NCI-H446 (cell line): ENCODE measurements around the gene LY9.

Experiments used
- DNase-seq, 2 experiments: peaks; one replicate each; lab custom pipeline; 2025; lab: John Stamatoyannopoulos, UW

The LY9 gene

DNA sequence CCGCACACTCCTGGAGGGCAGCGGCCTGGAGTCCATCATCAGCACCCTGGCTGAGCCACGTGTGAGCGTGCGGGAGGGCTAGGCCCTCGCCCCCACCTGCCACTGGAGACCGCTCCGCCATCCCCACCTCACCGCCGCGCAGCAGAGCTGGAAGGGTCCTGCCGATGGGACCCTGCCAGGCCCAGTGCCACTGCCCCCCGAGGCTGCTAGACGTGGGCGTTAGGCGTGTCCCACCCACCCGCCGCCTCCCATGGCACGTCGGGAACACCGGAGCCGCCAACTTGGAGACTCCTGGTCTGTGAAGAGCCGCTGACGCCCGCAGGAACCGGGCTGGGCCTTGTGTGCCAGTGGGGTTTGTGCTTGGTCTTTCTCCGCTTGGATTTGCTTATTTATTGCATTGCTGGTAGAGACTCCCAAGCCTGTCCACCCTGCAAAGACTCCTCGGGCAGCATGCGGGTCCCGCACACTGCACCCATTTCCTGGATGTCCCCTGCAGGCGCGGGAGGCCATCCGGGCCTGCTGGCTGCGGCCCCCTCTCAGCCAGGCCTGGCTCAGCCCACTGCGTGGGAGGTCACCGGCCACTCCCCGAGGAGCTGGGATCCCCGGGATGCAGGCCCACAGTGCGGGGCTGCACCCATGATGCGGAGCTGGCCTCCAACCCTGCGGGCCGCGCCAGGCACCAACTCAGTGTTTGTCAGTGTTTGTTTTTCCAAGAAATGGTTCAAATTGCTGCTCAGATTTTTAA lies 6.0 kb downstream of the LY9 start:
- no peak for DNase-seq

DNA sequence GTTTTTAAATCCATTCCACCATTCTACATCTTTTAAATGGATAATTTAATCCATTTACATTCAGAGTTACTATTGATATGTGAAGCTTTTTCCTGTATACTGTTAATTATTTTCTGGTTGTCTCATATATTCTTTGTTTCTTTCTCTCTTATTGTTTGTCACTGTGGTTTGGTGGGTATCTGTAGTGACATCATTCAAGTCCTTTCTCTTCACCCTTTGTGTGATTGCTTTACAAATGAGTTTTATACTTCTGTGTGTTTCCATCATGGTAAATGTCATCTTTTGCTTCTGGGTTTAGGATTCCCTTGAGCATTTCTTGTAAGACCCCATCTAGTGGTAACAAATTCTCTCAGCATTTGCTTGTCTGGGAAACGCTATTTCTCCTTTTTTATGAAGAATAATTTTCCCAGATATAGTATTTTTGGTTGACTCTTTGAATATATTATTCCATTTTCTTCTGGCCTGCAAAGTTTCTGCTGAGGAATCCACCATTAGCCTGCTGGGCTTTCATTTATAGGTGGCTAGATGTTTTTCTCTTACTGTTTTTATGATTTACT lies 10.2 kb downstream of the LY9 start:
- no peak for DNase-seq

DNA sequence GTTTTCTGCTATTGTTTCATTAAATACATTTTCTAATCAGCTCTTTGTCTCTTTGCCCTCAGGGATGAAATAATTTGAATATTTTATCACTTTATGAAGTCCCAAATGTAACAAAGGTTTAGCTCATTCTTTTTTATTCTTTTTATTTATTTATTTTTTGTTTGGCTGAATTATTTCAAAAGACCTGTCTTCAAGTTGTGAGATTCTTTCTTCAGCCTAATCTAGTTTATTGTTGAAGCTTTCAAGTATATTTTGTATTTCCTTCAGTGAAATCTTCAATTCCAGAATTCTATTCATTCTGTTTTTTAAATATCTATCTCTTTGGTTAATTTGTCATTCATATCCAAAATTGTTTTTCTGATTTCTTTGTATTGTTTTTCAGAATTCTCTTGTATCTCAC lies 10.8 kb downstream of the LY9 start:
- DNase-seq: no peak

DNA sequence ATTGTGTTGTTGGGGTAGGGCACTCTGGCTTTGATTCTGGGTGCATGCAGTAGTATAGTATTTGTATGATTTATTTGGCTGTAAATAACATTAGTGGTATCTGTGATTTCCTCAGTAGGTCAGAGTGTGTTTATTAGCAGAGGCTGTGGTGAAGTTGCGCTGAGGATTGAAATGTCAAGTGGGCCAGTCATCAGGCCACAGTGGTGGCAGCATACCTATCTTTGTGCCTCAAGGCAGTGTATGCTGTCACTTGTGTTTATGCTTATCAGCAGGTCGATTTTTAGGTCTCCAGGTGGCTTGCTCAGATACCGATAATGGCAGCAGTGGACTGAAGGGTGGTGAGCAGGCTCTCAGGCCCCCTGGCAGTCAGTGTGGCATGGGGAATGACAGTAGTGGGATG lies 11.3 kb downstream of the LY9 start:
- DNase-seq: no peak

DNA sequence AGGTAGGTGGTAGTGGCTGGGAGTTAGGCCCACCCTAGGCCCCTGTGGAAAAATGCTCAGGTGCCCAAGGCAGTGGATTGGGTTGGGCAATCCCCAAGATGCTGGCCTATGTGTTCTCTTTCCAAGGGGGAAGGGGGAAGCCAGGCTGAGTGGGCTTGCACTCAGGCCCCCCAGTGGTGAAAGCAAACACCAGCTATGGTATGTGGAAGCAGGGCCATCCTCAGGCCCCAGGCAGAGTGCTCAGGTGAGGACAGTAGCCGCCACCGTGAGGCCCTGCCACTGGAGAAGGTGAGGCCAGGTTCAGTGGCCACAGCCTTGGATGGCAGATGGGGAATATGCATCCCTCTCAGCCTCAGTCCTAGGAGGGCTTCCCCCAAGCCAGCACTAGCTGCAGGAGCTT lies 11.8 kb downstream of the LY9 start:
- no peak for DNase-seq

DNA sequence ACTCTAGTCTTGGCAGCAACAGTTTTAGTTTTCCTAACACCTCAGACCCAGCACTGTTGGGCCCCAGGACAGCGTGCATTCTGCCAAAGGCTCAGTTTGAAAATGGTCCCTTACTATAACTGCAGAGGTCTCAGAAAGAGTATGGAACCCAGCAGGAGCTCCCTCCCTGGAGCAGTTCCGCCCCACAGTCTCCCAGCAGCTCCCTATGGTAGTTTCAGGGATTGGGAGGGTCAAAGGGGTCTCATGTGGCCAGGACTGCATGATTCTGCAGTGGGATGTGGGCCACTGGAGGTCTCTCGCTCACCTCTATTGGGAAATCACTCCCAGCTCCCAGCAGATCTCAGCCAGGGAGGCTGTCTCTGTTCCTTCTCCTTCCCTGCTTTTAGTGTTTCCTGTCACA lies 12.3 kb downstream of the LY9 start:
- DNase-seq: no peak

DNA sequence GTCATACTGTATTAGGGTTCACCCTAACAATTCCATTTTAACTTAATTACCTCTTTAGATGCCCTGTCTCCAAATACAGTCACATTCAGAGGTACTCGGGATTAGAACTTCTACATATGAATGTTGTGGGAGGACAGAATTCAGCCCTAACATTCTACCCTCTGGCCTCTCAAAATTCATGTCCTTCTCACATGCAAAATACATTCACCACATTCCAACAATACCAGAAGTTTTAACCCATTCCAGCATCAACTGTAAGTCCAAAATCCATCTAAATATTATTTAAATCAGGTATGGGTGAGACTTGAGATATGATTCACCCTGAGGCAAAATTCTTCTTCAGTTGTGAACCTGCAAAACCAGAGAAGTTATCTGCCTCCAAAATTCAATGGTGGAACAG lies 14.5 kb downstream of the LY9 start:
- no peak for DNase-seq

DNA sequence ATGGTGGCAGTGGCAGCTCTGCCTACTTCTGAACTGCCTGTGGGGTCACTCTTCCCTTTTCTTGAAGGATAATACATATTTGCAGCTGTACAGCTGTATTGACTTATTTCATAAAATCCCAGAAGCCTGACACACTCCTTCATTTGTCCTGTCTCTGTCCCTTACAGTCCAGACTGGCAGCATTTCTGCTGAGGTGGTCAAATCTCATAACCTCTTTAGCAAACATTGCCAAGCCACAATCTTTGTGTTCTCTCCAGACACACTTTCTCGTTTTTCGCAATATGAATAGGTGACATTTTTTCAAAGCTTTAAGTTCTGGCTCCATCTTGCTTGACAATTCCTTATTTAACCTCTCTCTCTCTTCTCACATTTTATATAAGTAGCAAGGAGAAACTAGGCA lies 15.2 kb downstream of the LY9 start:
- no peak for DNase-seq

DNA sequence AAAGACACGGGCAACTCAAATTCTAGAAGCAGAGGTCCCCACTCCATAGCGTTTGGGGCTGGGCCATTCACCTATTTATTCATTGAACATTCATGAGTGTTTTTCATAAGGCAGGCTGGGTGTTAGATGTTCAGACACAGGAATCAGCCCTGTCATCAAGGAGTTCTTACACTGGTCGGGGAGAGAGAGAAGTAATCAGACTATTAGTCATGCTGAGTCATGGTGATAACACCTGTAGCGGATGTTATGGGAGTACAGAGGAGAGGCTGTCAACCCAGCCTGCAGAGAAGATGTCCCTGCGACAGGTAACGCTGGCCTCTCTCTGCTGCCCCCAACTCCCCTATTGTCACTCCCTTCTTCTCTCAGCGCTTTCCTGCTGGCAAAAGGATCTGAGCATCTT lies 17.2 kb downstream of the LY9 start:
- no peak for DNase-seq

DNA sequence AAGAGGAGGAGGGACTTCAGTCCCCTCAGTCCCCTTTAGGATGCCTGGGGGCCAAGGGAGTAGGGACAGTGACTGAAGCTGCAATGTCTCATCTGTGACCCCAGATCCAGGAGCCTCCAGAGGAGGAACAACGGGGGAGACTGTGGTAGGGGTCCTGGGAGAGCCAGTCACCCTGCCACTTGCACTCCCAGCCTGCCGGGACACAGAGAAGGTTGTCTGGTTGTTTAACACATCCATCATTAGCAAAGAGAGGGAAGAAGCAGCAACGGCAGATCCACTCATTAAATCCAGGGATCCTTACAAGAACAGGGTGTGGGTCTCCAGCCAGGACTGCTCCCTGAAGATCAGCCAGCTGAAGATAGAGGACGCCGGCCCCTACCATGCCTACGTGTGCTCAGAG lies 18.3 kb downstream of the LY9 start:
- no peak for DNase-seq

DNA sequence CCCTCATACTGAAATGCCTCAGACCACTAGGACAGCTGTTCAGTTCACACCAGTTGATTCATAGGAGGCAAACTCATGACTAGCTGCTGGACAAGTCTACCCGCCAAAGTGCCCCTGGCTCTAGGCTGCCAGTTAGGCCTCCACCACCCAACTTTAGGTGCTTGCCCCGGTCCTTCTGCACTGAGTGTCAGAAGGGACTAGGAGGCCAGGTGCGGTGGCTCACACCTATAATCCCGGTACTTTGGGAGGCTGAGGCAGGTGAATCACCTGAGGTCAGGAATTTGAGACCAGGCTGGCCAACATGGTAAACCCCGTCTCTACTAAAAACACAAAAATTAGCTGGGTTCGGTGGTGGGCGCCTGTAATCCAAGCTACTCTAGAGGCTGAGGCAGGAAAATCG lies 18.9 kb downstream of the LY9 start:
- no peak for DNase-seq

DNA sequence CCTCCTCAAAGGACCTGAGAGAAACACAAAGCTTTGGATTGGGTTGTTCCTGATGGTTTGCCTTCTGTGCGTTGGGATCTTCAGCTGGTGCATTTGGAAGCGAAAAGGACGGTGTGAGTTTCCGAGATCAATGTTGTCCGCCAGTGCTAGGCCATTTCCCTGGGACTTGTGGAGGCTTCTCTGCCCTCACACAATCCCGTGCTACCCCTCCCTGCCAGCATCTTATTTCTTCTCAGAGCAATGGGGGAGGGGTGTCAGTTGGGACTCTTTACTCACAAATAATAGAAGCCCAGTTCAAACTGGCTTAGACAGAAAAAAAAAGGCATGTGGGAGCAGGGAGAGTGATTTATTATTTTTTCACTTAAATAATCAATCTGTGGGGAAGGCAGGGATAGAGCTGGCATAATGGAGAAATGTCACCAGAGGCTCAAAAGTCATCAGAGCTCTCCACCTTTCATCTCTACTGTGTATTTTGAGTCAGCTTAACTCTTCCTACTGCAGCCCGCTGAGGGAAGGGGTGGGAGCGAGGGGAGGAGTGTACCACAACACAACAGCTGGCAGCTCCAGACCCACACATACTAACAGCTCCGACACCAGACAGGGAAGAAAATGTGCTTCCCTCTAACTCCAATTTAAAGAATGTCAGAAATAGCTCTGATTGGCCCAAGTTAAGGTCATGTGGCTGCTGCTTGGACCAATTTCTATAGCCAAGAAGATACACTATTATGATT lies 22.4 kb downstream of the LY9 start:
- no peak for DNase-seq

DNA sequence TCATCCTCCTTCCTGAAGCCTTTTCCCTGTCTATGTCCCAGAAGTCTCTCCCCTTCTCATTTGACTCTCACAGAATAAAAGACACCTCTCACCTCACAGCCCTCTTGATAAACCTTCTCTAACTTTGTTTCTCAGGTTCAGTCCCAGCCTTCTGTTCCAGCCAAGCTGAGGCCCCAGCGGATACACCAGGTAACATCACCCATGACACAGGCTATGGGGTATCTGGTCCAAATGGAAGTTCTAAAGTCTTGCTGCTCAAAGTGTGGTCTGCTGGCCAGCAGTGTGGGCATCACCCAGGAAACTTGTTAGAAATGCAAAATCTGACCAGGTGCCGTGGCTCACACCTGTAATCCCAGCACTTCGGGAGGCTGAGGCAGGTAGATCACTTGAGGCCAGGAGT lies 23.2 kb downstream of the LY9 start:
- no peak for DNase-seq

DNA sequence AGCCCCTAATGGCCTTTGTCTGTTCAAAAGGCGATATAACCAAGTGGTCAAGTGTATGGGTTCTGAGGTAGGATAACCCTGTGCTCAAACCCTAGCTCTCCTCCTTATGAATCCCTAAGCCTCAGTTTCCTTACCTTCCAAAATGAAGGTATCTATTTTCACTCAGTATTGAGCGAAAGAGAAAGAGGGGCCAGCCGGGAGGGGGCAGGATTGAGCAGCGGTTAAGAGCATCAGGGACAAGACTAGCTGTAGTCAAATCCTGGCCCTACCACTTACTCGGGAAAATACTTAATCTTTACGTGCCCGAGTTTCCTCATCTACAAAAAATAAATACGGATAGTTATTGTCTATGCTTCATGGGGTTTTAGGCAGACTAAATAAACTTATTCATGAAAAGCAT lies 25.7 kb downstream of the LY9 start:
- DNase-seq: no peak

DNA sequence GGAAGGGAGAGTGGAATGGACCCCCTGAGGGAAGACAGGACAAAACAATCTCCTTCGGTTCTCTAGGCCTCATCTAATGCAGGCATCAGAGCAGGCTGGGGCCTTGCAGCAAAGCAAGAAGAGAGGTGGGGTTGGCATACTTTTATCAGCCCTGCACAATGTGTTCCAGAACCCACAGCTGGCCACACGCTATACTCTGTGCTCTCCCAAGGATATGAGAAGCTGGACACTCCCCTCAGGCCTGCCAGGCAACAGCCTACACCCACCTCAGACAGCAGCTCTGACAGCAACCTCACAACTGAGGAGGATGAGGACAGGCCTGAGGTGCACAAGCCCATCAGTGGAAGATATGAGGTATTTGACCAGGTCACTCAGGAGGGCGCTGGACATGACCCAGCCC lies 27.3 kb downstream of the LY9 start:
- DNase-seq: no peak

DNA sequence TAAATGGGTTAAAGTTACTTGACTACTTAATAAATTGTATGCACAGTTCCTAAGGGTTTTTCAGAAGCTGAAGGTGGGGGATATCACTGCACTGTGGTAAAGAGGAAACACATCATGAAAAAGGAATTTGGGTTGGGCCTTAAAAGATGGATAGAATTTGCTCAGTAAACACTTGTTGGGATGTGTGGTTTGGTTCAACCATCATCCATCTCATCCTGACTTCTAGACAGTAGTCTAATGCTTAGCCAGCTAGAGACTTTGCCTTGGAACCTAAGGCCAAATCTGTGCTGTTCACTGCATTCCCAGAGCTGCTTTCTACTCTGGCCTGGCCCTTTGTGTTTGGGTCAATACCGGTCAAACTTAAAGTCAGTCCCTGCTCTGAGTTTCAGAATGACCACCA lies 30.6 kb downstream of the LY9 start:
- no peak for DNase-seq

DNA sequence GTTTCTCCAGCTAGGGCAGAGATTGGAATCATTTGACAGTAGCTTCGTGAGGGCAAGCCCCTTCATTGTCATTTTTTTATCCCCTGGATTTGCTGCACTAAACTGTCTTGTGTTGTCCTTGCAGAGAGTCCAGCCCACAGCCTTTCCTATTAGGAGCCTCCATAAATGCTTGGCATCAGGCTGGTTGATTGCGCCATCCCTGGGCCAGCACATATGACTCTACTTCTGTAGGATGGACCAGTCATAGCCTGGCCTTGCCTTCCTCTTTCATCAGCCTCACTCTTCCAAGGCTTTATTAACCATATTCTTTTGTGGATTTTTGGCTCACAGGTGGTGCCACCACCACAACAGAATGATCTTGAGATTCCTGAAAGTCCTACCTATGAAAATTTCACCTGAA lies 31.4 kb downstream of the LY9 start:
- DNase-seq: no peak

DNA sequence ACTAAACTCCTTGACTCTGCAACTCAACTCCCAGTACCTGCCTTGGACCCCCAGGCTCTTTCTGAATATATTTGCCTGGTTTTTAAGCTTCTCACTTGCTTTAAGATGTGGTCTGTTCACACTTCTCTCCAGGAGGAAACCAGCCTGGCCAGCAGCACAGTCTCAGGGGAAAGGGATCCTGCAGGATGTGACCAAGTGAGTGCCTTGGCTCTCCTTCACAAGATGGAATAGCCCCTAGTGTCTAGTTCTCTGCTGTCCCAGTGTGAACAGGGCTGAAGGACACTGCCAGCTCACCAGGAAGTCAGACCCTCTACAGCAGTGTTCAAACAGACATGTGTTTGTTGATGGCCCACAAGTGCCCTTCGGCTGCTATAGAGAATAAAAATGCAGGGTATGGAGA lies 33.8 kb downstream of the LY9 start:
- no peak for DNase-seq

DNA sequence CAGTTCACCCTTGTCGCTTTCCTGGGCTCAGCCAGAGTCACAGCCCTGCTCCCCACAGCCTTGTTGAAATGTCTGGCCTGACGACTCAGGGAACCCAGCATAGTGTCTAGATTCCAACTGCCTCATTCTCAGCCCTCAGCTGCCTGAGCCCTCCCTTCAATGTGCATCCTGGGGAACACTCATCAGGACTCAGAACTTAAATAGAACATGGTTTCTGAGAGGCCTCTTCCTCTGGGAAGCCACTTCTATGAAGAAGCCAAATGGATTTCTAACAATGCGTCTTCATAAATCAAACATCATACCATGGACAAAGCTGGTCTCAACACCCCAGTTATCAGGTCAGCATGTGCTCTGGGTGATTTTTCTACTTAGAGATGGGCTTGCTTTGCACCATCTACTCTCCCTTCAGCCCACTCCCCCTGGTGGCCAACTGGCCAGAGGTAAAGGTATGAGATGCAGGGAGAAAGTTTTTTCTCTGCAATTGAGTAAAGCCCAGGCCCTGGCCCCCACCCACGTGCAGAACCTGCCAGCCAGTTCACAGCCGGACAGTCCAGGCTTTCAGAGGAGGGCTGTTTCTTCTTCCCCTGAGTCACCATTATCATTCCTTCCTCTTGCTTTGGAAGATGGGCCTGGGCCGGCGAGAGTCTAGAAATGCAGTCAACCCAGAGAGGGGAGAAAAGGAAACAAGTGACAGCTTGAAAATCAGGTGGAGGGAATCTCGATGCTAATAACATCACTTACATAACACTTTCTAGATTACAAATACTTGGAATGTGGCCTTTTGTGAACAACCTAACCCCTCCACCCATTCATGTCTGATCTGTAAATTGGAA lies 34.6 kb downstream of the LY9 start:
- DNase-seq: peak in 1 of 2 experiments; percentile 10

DNA sequence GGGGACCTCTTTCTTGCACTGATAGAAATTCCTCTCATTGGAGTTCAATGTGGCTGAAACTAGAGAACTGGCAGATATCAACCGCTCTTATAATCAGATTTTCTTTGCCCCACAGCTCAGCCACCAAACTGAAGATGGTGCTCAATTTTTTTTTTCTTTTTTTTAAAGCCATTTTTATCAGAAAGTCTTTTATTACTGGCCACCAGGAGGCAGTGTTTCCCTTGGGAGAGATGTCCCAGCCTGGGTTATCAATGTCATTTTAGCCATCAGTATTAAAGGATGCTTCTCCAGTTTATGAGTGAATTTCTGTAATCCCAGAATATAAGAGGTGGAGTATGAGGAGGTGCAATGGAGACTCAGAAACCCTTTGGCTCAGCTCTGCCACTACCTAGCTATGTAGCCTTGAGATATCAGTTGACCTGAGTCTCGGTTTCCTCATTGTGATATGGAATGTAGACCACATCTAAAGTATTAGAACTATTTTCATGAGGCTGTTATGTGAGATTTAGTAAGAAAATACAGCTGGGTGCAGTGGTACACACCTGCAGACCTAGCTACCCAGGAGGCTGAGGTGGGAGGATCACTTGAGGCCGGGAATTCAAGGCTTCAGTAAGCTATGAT lies 39.1 kb downstream of the LY9 start:
- peak; percentile 32 to 49 for DNase-seq

DNA sequence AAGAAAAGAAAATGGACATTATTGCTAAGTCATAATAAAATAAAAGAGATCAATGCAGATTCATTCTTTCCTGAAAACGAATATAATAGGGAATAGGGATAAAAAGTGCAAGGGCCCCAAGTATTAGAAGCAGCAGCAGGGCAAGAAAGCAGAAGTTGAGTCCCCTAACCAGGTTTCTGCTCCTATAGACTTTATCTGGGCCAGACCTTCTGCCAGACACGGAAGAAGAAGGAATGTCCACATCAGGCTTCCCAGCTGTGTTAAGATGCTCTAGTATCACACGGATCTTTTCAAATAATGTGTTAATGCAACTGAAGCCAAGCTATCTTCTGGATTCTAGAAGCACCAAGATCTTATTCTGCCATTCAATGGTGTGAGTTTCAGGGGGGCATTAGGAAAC lies 39.8 kb downstream of the LY9 start:
- no peak for DNase-seq

DNA sequence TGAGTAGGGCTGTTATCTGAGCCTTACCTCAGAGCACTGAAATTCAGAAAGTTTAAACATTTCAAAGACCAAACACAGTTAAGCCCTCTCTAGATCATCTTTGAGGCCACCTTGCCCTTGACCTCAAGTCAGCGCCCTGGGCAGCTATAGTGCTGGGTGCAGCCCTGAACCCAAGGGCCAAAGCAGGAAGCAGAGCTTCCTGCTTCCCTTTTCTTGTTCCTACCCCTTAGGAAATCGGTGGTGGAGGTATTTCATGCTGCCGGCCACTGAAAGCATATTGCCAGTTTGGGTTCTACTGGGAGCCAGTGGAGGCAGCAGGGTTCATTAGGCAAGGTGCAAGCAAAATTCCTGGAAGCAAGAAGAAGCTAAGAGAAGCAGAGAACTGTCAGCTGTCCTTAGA lies 40.6 kb downstream of the LY9 start:
- no peak for DNase-seq
